ENCODE data around the gene NPHS1. TPM values are rescaled to one million over a fixed set of nuclear protein-coding genes. Genes with fewer than 3 reads are reported as not detected.

NPHS1 gene
- total RNA-seq, 4 donors from 2014 or later = 0.14 TPM; not detected in 3

- Histone ChIP-seq H3K4me1 (peaks cover 0 to 11% of the 10 kb centered on the region in 2 donors), H3K27me3 (peaks cover 16 to 26% of the 10 kb centered on the region in 2 donors), H3K4me3 (no peak overlapping the region), H3K9me3 (no peaks in the 10 kb centered on the region), H3K36me3 (no peaks in the 10 kb centered on the region), H3K27ac (no peak overlapping the region)
- intact Hi-C loops (cut with DNase I; ENCODE audit: low total_unique reads) = no loop called here
- no peak for DNase-seq
- TF ChIP-seq CTCF (IDR thresholded peaks at IDR 0.05) = no peak
- TF ChIP-seq POLR2A (IDR thresholded peaks at IDR 0.05) = no peak
Observed at GRCh38 chr19:35846038-35846668, 6.2 kb downstream of the NPHS1 start.

- Histone ChIP-seq H3K27ac (no peak overlapping the region), H3K27me3 (peaks cover 16 to 26% of the 10 kb centered on the region in 2 donors), H3K4me3 (no peak overlapping the region), H3K9me3 (no peaks in the 10 kb centered on the region), H3K4me1 (peaks cover 0 to 11% of the 10 kb centered on the region in 2 donors), H3K36me3 (no peaks in the 10 kb centered on the region)
- no peak for DNase-seq
- TF ChIP-seq POLR2A (IDR thresholded peaks at IDR 0.05) (no peak), CTCF (IDR thresholded peaks at IDR 0.05) (no peak)
- intact Hi-C loops (cut with DNase I; ENCODE audit: low total_unique reads) = no loop called here
Observed at GRCh38 chr19:35845215-35846037, 6.9 kb downstream of the NPHS1 start.

GRCh38 chr19:35844482-35845214 lies 7.7 kb downstream of the NPHS1 start:
- no peak for TF ChIP-seq POLR2A (IDR thresholded peaks at IDR 0.05)
- no peak for TF ChIP-seq CTCF (IDR thresholded peaks at IDR 0.05)
- Histone ChIP-seq H3K4me3 (no peak overlapping the region), H3K36me3 (no peaks in the 10 kb centered on the region), H3K4me1 (peaks cover 0 to 11% of the 10 kb centered on the region in 2 donors), H3K27ac (no peak overlapping the region), H3K27me3 (peaks cover 16 to 26% of the 10 kb centered on the region in 2 donors), H3K9me3 (peaks cover 0 to 1% of the 10 kb centered on the region in 2 donors)
- no peak for DNase-seq
- intact Hi-C loops (cut with DNase I; ENCODE audit: low total_unique reads) = no loop called here

- H3K27me3 ChIP-seq = peaks cover 16 to 26% of the 10 kb centered on the region in 2 donors
- DNase-seq = no peak
- peaks cover 0 to 11% of the 10 kb centered on the region in 2 donors for H3K4me1 ChIP-seq
- peaks cover 0 to 4% of the 10 kb centered on the region in 2 donors for H3K9me3 ChIP-seq
- H3K27ac ChIP-seq = no peak overlapping the region
- H3K36me3 ChIP-seq = no peaks in the 10 kb centered on the region
- no peak overlapping the region for H3K4me3 ChIP-seq
- intact Hi-C loops (cut with DNase I; ENCODE audit: low total_unique reads) = no loop called here
- TF ChIP-seq POLR2A (IDR thresholded peaks at IDR 0.05) (no peak), CTCF (IDR thresholded peaks at IDR 0.05) (no peak)
Observed at GRCh38 chr19:35843676-35844481, 8.4 kb downstream of the NPHS1 start.

Measured in uterus (tissue), 4 donors.